Activated CD4-positive, alpha-beta memory T cell treated with anti-CD3 and anti-CD28 coated beads for 36 hours (primary cell): ENCODE data around the gene CAPN3. TPM values are rescaled to one million over a fixed set of nuclear protein-coding genes. Genes with fewer than 3 reads are reported as not detected.
A peak's percentile ranks its signal among the peaks of the same experiment; 100 is the strongest.

Experiments
- CTCF ChIA-PET: fragments of 350-600 bp; sonication (Branson Sonifier 250); formaldehyde crosslinking; loops from one replicate; lab custom pipeline; 2021; ENCODE audit warnings: antibody characterized with exemption, inconsistent platforms; lab: Charles Lee
- POLR2A ChIA-PET: fragments of 350-600 bp; sonication (Branson Sonifier 250); formaldehyde crosslinking; loops from one replicate; lab custom pipeline; 2021; ENCODE audit warnings: antibody characterized with exemption; lab: Charles Lee
- DNase-seq: peaks from one replicate; pipeline ENCODE4 v3.0.0-alpha.2; 2020
- H3K27ac Mint-ChIP-seq: one replicate; pipeline ENCODE4 v1.8.0; 2021; ENCODE audit warnings: mixed read lengths
- H3K27me3 Mint-ChIP-seq: one replicate; pipeline ENCODE4 v1.8.0; 2021; ENCODE audit warnings: mixed read lengths
- H3K36me3 Mint-ChIP-seq: one replicate; pipeline ENCODE4 v1.8.0; 2021; ENCODE audit warnings: mixed read lengths
- H3K4me1 Mint-ChIP-seq: one replicate; pipeline ENCODE4 v1.8.0; 2021; ENCODE audit warnings: low read depth, mixed read lengths
- H3K4me3 Mint-ChIP-seq: one replicate; pipeline ENCODE4 v1.8.0; 2021; ENCODE audit warnings: mild to moderate bottlenecking, mixed read lengths
- H3K9me3 Mint-ChIP-seq: one replicate; pipeline ENCODE4 v1.8.0; 2021; ENCODE audit warnings: mixed read lengths
- intact Hi-C: fragments of 100-400 bp; cut with micrococcal nuclease; formaldehyde crosslinking; loops from one replicate; pipeline ENCODE4 v1.15.1; 2023
- total RNA-seq, 2 experiments: library from RNA; stranded (reverse); gene quantifications; one replicate each; pipeline ENCODE4 v1.2.3, GENCODE V29; 2021

Gene CAPN3
- total RNA-seq, 2 experiments from 2014 or later = 2.2 to 2.7 TPM

GRCh38 chr15:42359985-42360384 is 684 bp downstream of the CAPN3 start:
- H3K4me1 Mint-ChIP-seq = no peaks in the 10 kb centered on the region
- no peak for DNase-seq
- no peak overlapping the region for H3K4me3 Mint-ChIP-seq
- no peak overlapping the region for H3K27ac Mint-ChIP-seq
- ChIA-PET POLR2A (no interaction called here), CTCF (no interaction called here)
- no peaks in the 10 kb centered on the region for H3K27me3 Mint-ChIP-seq
- intact Hi-C loops = no loop called here
- H3K9me3 Mint-ChIP-seq = no peaks in the 10 kb centered on the region
- no peaks in the 10 kb centered on the region for H3K36me3 Mint-ChIP-seq

- H3K27ac Mint-ChIP-seq = no peak overlapping the region
- intact Hi-C loops = no loop called here
- no peaks in the 10 kb centered on the region for H3K4me1 Mint-ChIP-seq
- H3K27me3 Mint-ChIP-seq = no peaks in the 10 kb centered on the region
- DNase-seq = no peak
- H3K4me3 Mint-ChIP-seq = no peak overlapping the region
- CTCF ChIA-PET = no interaction called here
- no peaks in the 10 kb centered on the region for H3K36me3 Mint-ChIP-seq
- no peaks in the 10 kb centered on the region for H3K9me3 Mint-ChIP-seq
- POLR2A ChIA-PET = no interaction called here
Measured at GRCh38 chr15:42360535-42361112, 1.3 kb downstream of the CAPN3 start.

GRCh38 chr15:42363487-42363886 is 4.2 kb downstream of the CAPN3 start:
- Mint-ChIP-seq H3K36me3 (no peaks in the 10 kb centered on the region), H3K9me3 (no peaks in the 10 kb centered on the region), H3K27ac (no peak overlapping the region), H3K4me1 (no peaks in the 10 kb centered on the region), H3K4me3 (no peak overlapping the region), H3K27me3 (no peaks in the 10 kb centered on the region)
- ChIA-PET CTCF (no interaction called here), POLR2A (no interaction called here)
- no peak for DNase-seq
- intact Hi-C loops = no loop called here

DNA sequence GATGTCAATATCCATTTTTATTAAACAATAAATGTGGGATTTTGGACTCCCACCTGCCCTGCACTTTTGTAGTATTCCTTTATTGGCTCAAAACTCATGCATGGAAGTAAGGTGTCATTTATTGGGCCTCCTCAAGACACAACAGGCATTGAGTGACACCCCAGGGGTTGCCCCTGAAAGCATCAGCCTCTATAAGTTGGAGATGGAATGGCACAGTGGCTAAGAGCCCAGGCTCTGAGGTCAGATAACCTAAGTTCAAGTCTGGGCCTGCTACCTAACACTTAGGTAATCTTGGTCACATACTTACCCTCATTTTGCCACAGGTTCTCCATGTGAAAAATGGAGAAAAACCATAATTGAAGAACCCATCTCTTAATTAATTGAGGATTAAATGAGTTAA is 4.6 kb downstream of the CAPN3 start:
- no peak overlapping the region for H3K4me3 Mint-ChIP-seq
- no peak for DNase-seq
- H3K27me3 Mint-ChIP-seq = no peaks in the 10 kb centered on the region
- H3K27ac Mint-ChIP-seq = no peak overlapping the region
- no peaks in the 10 kb centered on the region for H3K9me3 Mint-ChIP-seq
- POLR2A ChIA-PET = no interaction called here
- no peaks in the 10 kb centered on the region for H3K36me3 Mint-ChIP-seq
- intact Hi-C loops = no loop called here
- H3K4me1 Mint-ChIP-seq = no peaks in the 10 kb centered on the region
- CTCF ChIA-PET = no interaction called here

DNA sequence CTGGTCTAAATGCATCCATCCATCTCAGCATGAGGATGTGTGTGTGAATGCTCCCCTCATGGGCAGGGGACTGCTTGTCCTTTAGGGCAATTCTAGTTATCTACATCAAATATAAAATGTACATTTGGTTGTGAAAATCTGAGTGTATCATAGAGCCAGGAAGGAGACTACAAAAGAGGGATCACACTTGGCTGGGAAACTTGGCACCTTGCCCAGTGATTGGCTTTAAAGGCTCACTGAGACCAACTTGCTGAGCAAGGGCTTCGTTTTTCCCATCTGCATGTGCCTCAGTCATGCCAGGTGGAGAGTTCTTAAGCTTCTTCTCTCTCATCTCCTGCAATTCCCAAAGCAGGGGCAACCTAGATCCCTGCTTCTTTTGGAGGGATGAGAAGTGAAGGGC is 5.2 kb downstream of the CAPN3 start:
- H3K27me3 Mint-ChIP-seq = no peaks in the 10 kb centered on the region
- no peak overlapping the region for H3K27ac Mint-ChIP-seq
- no peaks in the 10 kb centered on the region for H3K36me3 Mint-ChIP-seq
- H3K9me3 Mint-ChIP-seq = no peaks in the 10 kb centered on the region
- ChIA-PET POLR2A (no interaction called here), CTCF (no interaction called here)
- H3K4me3 Mint-ChIP-seq = no peak overlapping the region
- no peak for DNase-seq
- H3K4me1 Mint-ChIP-seq = no peaks in the 10 kb centered on the region
- intact Hi-C loops = no loop called here

DNA sequence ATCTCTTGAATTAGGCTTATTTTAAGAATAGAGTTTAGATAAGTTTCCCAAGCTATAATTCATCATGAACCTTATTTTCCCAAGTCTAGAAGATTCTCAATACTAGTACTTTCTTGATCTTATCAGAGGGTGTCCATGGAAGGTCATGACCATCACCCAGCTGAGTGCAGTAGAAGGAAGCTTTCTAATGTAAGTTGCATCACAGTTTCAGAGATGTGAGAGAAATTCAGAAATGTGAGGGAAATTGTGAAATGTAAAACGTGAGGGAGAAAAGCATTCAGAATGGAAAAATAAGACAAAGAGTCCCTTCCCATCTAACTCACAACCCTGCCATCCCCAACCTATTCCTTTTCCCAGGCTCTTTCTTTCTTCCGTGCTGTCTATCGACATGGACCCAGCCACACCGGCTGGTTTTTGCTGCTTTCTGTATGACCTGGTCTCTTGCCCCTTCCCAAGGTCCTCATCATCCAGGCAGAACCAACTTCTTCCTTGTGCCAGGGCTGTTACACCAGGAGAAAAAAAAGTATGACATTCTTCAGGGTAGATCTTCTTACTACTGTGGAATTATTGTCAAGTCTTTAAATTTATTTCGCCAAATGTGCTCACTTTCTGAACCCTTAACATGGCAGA is 6.7 kb downstream of the CAPN3 start:
- Mint-ChIP-seq H3K9me3 (no peaks in the 10 kb centered on the region), H3K27me3 (no peaks in the 10 kb centered on the region), H3K36me3 (no peaks in the 10 kb centered on the region), H3K4me1 (no peaks in the 10 kb centered on the region), H3K27ac (no peak overlapping the region), H3K4me3 (no peak overlapping the region)
- no peak for DNase-seq
- CTCF ChIA-PET = no interaction called here
- POLR2A ChIA-PET = no interaction called here
- intact Hi-C loops = no loop called here

DNA sequence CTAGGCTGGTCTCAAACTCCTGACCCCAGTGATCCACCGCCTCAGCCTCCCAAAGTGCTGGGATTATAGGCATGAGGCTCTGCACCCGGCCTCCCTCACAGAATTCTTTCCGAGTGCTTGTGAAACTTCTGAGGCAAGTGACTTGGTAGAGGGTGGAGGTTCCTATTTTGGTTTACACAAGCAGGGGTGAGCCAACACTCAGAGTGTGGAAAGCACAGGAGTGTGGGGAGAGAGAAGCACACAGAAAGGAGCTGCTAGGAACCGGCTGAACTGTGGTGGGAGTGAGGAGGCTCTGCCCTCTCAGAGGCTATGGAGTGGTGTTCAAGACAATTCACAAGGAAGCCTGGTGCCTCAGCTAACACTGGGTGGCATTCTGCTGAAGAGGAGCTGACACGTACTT is 7.7 kb downstream of the CAPN3 start:
- H3K9me3 Mint-ChIP-seq = no peaks in the 10 kb centered on the region
- DNase-seq = no peak
- H3K27me3 Mint-ChIP-seq = no peaks in the 10 kb centered on the region
- ChIA-PET POLR2A (no interaction called here), CTCF (no interaction called here)
- no peaks in the 10 kb centered on the region for H3K36me3 Mint-ChIP-seq
- H3K4me3 Mint-ChIP-seq = no peak overlapping the region
- intact Hi-C loops = no loop called here
- H3K4me1 Mint-ChIP-seq = no peaks in the 10 kb centered on the region
- no peak overlapping the region for H3K27ac Mint-ChIP-seq

DNA sequence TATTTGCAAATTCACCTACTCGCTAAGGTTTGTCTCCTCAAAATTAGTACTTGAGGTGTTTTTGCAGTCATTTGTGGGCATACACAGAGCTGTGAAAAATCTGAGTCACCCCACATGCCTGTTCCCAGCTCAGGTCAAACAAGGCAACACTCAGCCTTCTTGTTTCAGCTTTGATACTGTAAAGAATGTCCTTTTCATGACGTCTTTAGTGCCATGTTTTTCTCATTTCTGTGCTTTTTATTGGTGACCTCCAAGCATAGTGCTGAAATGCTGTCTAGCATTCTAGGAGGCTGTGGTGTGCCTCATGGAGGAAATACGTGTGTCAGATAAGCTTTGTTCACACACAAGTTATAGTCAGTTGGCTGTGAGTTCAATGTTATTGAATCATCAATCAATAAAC is 8.8 kb downstream of the CAPN3 start:
- H3K27ac Mint-ChIP-seq = no peak overlapping the region
- no peaks in the 10 kb centered on the region for H3K9me3 Mint-ChIP-seq
- no peaks in the 10 kb centered on the region for H3K27me3 Mint-ChIP-seq
- no peaks in the 10 kb centered on the region for H3K4me1 Mint-ChIP-seq
- no peak overlapping the region for H3K4me3 Mint-ChIP-seq
- intact Hi-C loops = no loop called here
- ChIA-PET CTCF (no interaction called here), POLR2A (no interaction called here)
- no peak for DNase-seq
- no peaks in the 10 kb centered on the region for H3K36me3 Mint-ChIP-seq

GRCh38 chr15:42371096-42371495 is 11.8 kb downstream of the CAPN3 start:
- Mint-ChIP-seq H3K36me3 (no peaks in the 10 kb centered on the region), H3K27ac (no peak overlapping the region), H3K4me1 (no peaks in the 10 kb centered on the region), H3K9me3 (no peaks in the 10 kb centered on the region), H3K27me3 (no peaks in the 10 kb centered on the region), H3K4me3 (no peak overlapping the region)
- CTCF ChIA-PET = no interaction called here
- POLR2A ChIA-PET = no interaction called here
- intact Hi-C loops = no loop called here
- peak; percentile 15 for DNase-seq

- intact Hi-C loops = no loop called here
- ChIA-PET CTCF (no interaction called here), POLR2A (no interaction called here)
- H3K27ac Mint-ChIP-seq = no peak overlapping the region
- peaks cover 6% of the 10 kb centered on the region for H3K9me3 Mint-ChIP-seq
- H3K4me3 Mint-ChIP-seq = no peak overlapping the region
- no peaks in the 10 kb centered on the region for H3K4me1 Mint-ChIP-seq
- no peak for DNase-seq
- H3K27me3 Mint-ChIP-seq = no peaks in the 10 kb centered on the region
- peaks cover 6% of the 10 kb centered on the region for H3K36me3 Mint-ChIP-seq
Measured at GRCh38 chr15:42373274-42373673, 14.0 kb downstream of the CAPN3 start.

GRCh38 chr15:42373936-42374335 is 14.6 kb downstream of the CAPN3 start:
- Mint-ChIP-seq H3K4me1 (no peaks in the 10 kb centered on the region), H3K27ac (no peak overlapping the region), H3K27me3 (no peaks in the 10 kb centered on the region), H3K36me3 (peaks cover 8% of the 10 kb centered on the region), H3K4me3 (no peak overlapping the region), H3K9me3 (peaks cover 8% of the 10 kb centered on the region)
- no peak for DNase-seq
- POLR2A ChIA-PET = no interaction called here
- CTCF ChIA-PET = no interaction called here
- intact Hi-C loops = no loop called here

GRCh38 chr15:42374810-42375209 is 15.5 kb downstream of the CAPN3 start:
- CTCF ChIA-PET = no interaction called here
- Mint-ChIP-seq H3K4me3 (no peak overlapping the region), H3K9me3 (peaks cover 12% of the 10 kb centered on the region), H3K4me1 (no peaks in the 10 kb centered on the region), H3K27me3 (no peaks in the 10 kb centered on the region), H3K36me3 (peaks cover 11% of the 10 kb centered on the region), H3K27ac (no peak overlapping the region)
- intact Hi-C loops = no loop called here
- no peak for DNase-seq
- POLR2A ChIA-PET = no interaction called here

DNA sequence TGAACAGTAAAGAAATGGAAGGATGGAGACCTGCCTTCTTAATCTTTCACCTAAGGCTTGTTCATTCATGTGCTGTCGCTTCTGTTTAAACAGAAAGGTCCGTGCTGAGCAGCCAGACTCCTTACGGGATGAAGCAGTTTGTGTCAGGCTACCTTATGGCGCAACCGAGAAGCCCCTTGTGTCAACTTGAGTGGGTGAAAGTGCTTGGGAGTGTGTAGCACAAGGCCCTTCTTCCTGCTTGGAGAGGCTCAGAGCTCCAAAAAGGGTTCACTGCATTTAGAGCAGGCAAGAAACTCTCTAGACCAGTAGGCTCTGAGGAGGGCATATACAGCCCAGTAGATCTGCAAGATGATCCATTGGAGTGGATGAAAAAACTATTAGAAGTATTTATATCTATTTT is 16.0 kb downstream of the CAPN3 start:
- no peaks in the 10 kb centered on the region for H3K27me3 Mint-ChIP-seq
- no peak overlapping the region for H3K27ac Mint-ChIP-seq
- no peak overlapping the region for H3K4me3 Mint-ChIP-seq
- H3K36me3 Mint-ChIP-seq = peaks cover 11% of the 10 kb centered on the region
- intact Hi-C loops = no loop called here
- ChIA-PET CTCF (no interaction called here), POLR2A (no interaction called here)
- H3K9me3 Mint-ChIP-seq = peaks cover 12% of the 10 kb centered on the region
- no peaks in the 10 kb centered on the region for H3K4me1 Mint-ChIP-seq
- no peak for DNase-seq
